Mesothelial cell of epicardium (in vitro differentiated cells): ENCODE measurements around the gene CST3. TPM values are rescaled to one million over a fixed set of nuclear protein-coding genes. Genes with fewer than 3 reads are reported as not detected.

ENCODE experiments used
- DNase-seq, 2 experiments: peaks; one replicate each; pipeline ENCODE4 v3.0.0; 2021; ENCODE audit warnings: low spot score in 2 of 2; ENCODE audit not compliant: unreplicated experiment in 2 of 2
- H3K27ac Mint-ChIP-seq: 2 replicates; pipeline ENCODE4 v1.8.0; 2021; ENCODE audit warnings: mixed read lengths
- H3K27me3 Mint-ChIP-seq: 2 replicates; pipeline ENCODE4 v1.8.0; 2021; ENCODE audit warnings: low read depth, mixed read lengths
- H3K36me3 Mint-ChIP-seq: 2 replicates; pipeline ENCODE4 v1.8.0; 2021; ENCODE audit warnings: mixed read lengths
- H3K4me1 Mint-ChIP-seq: 2 replicates; pipeline ENCODE4 v1.8.0; 2021; ENCODE audit warnings: mixed read lengths
- H3K4me3 Mint-ChIP-seq: 2 replicates; pipeline ENCODE4 v1.8.0; 2021; ENCODE audit warnings: mild to moderate bottlenecking, moderate library complexity, mixed read lengths
- H3K9me3 Mint-ChIP-seq: 2 replicates; pipeline ENCODE4 v1.8.0; 2021; ENCODE audit warnings: mixed read lengths
- total RNA-seq: library from RNA; stranded (reverse); gene quantifications from 3 replicates; pipeline ENCODE4 v1.2.1, GENCODE V29; 2021
- TF ChIP-seq, protein P1 (sequence below): fragments of 200-600 bp; sonication (generic); IDR thresholded peaks from one replicate; pipeline ENCODE4 v1.5.0; 2021; ENCODE audit warnings: antibody characterized with exemption; ENCODE audit not compliant: unreplicated experiment

The CST3 gene
- total RNA-seq, 1 donor from 2014 or later, result 138 TPM

DNA sequence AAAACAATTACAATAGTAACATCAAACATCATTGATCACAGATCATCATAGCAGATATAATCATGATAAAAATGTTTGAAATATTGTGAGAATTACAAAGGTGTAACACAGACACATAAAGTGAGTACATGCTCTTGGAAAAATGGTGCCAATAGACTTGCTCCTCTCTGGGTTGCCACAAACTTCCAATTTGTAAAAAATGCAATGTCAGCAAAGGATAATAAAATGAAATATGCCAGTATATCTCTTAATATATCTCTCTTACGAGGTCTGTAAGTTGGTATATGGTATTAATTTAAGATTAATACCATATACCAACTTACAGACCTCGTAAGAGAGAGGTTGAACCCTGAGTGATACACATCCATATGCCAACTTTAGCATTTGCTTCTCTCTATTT, 13.4 kb upstream of the CST3 start:
- no peak for DNase-seq
- H3K36me3 Mint-ChIP-seq, result no peaks in the 10 kb centered on the region
- H3K4me1 Mint-ChIP-seq, result peaks cover under 1% of the 10 kb centered on the region
- H3K27ac Mint-ChIP-seq, result no peak overlapping the region
- TF ChIP-seq, protein P1, sequence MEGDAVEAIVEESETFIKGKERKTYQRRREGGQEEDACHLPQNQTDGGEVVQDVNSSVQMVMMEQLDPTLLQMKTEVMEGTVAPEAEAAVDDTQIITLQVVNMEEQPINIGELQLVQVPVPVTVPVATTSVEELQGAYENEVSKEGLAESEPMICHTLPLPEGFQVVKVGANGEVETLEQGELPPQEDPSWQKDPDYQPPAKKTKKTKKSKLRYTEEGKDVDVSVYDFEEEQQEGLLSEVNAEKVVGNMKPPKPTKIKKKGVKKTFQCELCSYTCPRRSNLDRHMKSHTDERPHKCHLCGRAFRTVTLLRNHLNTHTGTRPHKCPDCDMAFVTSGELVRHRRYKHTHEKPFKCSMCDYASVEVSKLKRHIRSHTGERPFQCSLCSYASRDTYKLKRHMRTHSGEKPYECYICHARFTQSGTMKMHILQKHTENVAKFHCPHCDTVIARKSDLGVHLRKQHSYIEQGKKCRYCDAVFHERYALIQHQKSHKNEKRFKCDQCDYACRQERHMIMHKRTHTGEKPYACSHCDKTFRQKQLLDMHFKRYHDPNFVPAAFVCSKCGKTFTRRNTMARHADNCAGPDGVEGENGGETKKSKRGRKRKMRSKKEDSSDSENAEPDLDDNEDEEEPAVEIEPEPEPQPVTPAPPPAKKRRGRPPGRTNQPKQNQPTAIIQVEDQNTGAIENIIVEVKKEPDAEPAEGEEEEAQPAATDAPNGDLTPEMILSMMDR, result no peak
- H3K9me3 Mint-ChIP-seq, result peaks cover 6% of the 10 kb centered on the region
- H3K27me3 Mint-ChIP-seq, result no peaks in the 10 kb centered on the region
- no peak overlapping the region for H3K4me3 Mint-ChIP-seq

DNA sequence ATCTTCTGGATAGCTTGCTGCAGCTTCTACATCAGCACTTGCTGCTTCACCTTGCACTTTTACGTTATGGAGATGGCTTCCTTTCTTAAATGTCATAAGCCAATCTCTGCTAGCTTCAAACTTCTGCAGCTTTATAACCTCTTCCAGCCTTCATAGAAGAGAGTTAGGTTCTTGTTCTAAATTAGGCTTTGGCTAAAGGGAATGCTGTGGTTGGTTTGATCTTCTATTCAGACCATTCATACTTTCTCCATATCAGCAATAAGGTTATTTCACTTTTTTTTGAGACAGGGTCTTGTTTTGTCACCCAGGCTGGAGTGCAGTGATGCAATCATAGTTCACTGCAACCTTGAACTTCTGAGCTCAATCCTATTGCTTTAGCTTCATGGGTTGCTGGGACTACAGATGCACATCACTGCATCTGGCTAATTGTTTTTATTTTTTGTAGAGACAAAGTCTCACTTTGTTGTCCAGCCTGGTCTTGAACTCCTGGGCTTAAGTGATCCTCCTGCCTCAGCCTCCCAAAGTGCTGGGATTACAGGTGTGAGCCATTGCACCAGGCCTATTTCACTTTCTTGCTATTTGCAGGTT, 12.2 kb upstream of the CST3 start:
- H3K27me3 Mint-ChIP-seq, result no peaks in the 10 kb centered on the region
- TF ChIP-seq, protein P1, result no peak
- H3K36me3 Mint-ChIP-seq, result no peaks in the 10 kb centered on the region
- peaks cover 6% of the 10 kb centered on the region for H3K9me3 Mint-ChIP-seq
- H3K4me3 Mint-ChIP-seq, result no peak overlapping the region
- no peak overlapping the region for H3K27ac Mint-ChIP-seq
- H3K4me1 Mint-ChIP-seq, result peaks cover 5% of the 10 kb centered on the region
- no peak for DNase-seq

DNA sequence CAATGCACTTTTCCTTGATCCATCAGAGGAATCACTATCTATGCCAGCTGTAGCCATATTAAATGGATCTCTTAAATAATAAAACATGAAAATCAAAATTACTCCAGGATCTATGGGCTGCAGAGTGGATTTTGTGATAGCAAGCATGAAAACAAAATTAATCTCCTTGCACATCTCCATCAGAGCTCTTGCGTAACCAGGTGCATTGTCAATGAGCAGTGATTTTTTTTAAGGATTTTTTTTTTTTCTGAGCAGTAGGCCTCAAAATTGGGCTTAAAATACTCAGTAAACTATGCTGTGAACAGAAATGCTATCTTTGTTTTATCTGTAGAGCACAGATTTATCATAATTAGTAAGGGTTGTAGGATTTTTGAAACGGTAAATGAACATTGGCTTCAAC, 11.5 kb upstream of the CST3 start:
- Mint-ChIP-seq H3K27me3 (no peaks in the 10 kb centered on the region), H3K4me3 (no peak overlapping the region), H3K36me3 (no peaks in the 10 kb centered on the region), H3K4me1 (peaks cover 5% of the 10 kb centered on the region), H3K9me3 (peaks cover 6% of the 10 kb centered on the region), H3K27ac (no peak overlapping the region)
- TF ChIP-seq, protein P1, result no peak
- no peak for DNase-seq

DNA sequence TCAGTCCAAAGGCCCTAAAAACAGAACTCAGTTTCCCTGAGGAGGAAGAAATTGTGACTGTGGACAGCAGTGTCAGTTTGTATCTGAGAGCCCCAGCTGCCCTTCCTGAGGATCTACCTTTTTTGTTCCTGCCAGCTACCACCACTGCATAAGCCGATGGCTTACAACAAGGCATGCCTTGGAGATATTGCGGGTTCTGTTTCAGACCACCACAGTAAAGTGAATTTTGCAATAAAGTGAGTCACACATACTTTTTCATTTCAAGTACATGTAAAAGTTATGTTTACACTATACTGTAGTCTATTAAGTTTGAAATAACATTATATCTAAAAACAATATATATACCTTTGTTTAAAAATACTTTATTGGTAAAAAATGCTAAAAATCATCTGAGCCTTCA, 9.6 kb upstream of the CST3 start:
- Mint-ChIP-seq H3K4me1 (peaks cover 5% of the 10 kb centered on the region), H3K27ac (no peak overlapping the region), H3K9me3 (peaks cover 6% of the 10 kb centered on the region), H3K27me3 (no peaks in the 10 kb centered on the region), H3K4me3 (no peak overlapping the region), H3K36me3 (no peaks in the 10 kb centered on the region)
- no peak for DNase-seq
- TF ChIP-seq, protein P1, result no peak

DNA sequence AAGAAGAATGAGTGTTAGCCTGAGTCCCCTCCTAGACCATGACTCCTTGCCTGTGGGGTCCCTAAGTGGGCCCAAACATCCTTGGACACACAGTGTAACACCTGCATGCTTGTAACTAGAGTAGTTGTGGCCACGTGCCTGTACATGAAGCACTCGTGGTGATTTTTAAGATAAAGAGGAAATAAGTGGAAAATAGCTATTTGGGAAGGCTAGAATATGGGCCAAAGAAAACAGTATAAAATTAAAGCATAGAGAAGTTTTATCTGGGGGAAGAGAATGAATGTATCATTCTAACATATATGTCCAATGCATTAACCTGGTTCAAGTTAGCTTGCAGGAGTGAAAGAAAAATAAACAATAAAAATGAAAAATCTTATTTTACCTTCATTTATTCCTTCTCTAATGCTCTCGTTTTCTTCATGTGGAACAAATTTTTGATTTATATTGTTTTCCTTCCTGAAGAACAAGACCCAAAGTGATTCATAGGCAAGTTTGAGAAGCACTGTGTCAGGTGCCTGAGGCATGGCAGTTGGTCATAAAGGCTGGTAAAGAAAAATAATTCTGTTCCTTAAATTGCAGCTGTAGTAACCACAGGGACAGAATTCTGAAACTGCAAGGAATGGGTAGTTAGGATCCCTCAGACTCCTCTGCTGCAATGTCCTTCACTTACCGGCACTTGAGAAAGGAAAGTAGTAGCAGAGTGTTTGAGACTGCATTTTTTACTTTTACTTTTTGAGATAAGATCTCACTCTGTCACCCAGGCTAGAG, 8.5 kb upstream of the CST3 start:
- peaks cover 5% of the 10 kb centered on the region for H3K4me1 Mint-ChIP-seq
- H3K9me3 Mint-ChIP-seq, result peaks cover 6% of the 10 kb centered on the region
- no peaks in the 10 kb centered on the region for H3K36me3 Mint-ChIP-seq
- H3K4me3 Mint-ChIP-seq, result no peak overlapping the region
- H3K27me3 Mint-ChIP-seq, result no peaks in the 10 kb centered on the region
- DNase-seq, result no peak
- TF ChIP-seq, protein P1, result no peak
- no peak overlapping the region for H3K27ac Mint-ChIP-seq
